ENCODE data around the gene ACADM. TPM values are rescaled to one million over a fixed set of nuclear protein-coding genes. Genes with fewer than 3 reads are reported as not detected.

ACADM gene
- total RNA-seq, 4 donors from 2014 or later: 22.9 to 51.1 (median 41.2) TPM

DNA sequence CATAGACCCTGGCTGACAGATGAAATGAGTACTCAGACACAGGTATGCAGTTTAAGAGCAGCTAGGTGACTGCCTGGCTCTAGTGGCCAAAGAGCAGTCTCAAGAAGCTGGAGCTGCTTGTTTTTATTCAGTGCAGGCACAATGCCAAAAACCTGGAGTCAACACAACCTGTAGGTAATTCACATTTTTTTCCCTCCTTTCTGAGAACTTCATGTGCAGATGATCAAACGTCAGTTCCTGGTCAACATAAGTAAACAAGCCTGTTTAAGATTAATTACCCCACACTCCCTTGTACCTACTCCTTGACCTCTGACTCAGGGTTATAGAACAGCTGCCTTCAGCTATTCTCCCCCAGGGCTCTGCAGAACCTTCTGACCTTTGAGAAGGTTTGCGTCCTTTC is 17.3 kb upstream of the ACADM start:
- no peaks in the 10 kb centered on the region for H3K27me3 ChIP-seq
- no peaks in the 10 kb centered on the region for H3K4me1 ChIP-seq
- H3K9me3 ChIP-seq: no peaks in the 10 kb centered on the region
- 17 to 24% methylated on average over 2 of the region's 2 CpGs for WGBS, 2 donors
- no peak overlapping the region for H3K27ac ChIP-seq
- TF ChIP-seq POLR2A (IDR thresholded peaks at IDR 0.05): no peak
- TF ChIP-seq, protein P1, sequence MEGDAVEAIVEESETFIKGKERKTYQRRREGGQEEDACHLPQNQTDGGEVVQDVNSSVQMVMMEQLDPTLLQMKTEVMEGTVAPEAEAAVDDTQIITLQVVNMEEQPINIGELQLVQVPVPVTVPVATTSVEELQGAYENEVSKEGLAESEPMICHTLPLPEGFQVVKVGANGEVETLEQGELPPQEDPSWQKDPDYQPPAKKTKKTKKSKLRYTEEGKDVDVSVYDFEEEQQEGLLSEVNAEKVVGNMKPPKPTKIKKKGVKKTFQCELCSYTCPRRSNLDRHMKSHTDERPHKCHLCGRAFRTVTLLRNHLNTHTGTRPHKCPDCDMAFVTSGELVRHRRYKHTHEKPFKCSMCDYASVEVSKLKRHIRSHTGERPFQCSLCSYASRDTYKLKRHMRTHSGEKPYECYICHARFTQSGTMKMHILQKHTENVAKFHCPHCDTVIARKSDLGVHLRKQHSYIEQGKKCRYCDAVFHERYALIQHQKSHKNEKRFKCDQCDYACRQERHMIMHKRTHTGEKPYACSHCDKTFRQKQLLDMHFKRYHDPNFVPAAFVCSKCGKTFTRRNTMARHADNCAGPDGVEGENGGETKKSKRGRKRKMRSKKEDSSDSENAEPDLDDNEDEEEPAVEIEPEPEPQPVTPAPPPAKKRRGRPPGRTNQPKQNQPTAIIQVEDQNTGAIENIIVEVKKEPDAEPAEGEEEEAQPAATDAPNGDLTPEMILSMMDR (IDR thresholded peaks at IDR 0.05): no peak
- no peak overlapping the region for H3K4me3 ChIP-seq
- DNase-seq (ENCODE audit: low spot score in 2 of 2): no peak
- H3K36me3 ChIP-seq: no peaks in the 10 kb centered on the region

- Histone ChIP-seq H3K36me3 (no peaks in the 10 kb centered on the region), H3K4me1 (no peaks in the 10 kb centered on the region), H3K27ac (no peak overlapping the region), H3K9me3 (no peaks in the 10 kb centered on the region), H3K4me3 (no peak overlapping the region), H3K27me3 (no peaks in the 10 kb centered on the region)
- DNase-seq (ENCODE audit: low spot score in 2 of 2): no peak
- WGBS, 2 donors: 70 to 75% methylated on average over 2 of the region's 2 CpGs
- TF ChIP-seq EP300 (IDR thresholded peaks at IDR 0.05) (no peak), POLR2A (IDR thresholded peaks at IDR 0.05) (no peak)
- TF ChIP-seq, protein P1 (IDR thresholded peaks at IDR 0.05): no peak
Measured at GRCh38 chr1:75708910-75709309, 15.6 kb upstream of the ACADM start.

DNA sequence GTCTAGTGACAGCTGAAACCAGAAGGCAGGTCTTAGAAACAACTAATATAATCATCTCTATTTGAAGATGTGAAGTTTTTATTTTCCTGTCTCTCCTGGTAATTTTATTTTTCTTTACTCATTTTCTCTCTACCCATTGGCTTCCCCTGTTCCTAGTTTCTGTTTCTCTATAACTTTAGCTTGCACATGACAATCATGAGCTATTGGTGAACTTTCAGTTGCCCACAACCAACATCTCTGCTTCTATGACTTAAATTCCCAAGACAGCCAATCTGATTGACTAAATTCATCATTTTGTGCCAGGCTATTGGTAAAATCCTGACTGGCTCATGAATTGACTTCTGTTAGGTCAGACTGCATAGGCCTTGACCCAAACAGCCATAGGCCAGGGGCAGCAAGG is 13.7 kb upstream of the ACADM start:
- Histone ChIP-seq H3K27ac (no peak overlapping the region), H3K27me3 (no peaks in the 10 kb centered on the region), H3K9me3 (no peaks in the 10 kb centered on the region), H3K36me3 (no peaks in the 10 kb centered on the region), H3K4me3 (no peak overlapping the region), H3K4me1 (no peaks in the 10 kb centered on the region)
- TF ChIP-seq POLR2A (IDR thresholded peaks at IDR 0.05) (no peak), EP300 (IDR thresholded peaks at IDR 0.05) (no peak)
- DNase-seq (ENCODE audit: low spot score in 2 of 2): no peak

DNA sequence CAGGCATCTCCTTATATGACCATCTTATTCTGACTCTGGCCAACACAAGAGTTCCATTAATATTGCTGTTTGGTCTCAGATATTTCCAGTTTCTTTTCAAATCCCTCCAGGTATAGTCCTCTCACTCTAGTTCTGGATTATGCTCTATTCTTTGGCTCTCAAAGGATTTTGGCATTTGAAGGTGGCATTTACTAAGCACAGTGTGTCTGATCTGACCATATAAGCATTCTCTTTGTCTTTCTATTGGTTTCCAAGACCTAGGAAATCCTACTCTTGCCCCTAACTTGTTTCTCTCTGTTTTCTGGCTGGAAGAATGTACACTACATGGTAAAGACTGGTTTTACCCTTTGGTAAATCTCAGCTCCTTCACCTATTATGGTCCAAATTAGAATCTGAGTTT is 12.7 kb upstream of the ACADM start:
- H3K27ac ChIP-seq: no peak overlapping the region
- TF ChIP-seq, protein P1 (IDR thresholded peaks at IDR 0.05): no peak
- TF ChIP-seq EP300 (IDR thresholded peaks at IDR 0.05): no peak
- no peak for TF ChIP-seq POLR2A (IDR thresholded peaks at IDR 0.05)
- no peaks in the 10 kb centered on the region for H3K9me3 ChIP-seq
- H3K4me1 ChIP-seq: no peaks in the 10 kb centered on the region
- no peak overlapping the region for H3K4me3 ChIP-seq
- H3K27me3 ChIP-seq: no peaks in the 10 kb centered on the region
- no peak for DNase-seq (ENCODE audit: low spot score in 2 of 2)
- no peaks in the 10 kb centered on the region for H3K36me3 ChIP-seq

DNA sequence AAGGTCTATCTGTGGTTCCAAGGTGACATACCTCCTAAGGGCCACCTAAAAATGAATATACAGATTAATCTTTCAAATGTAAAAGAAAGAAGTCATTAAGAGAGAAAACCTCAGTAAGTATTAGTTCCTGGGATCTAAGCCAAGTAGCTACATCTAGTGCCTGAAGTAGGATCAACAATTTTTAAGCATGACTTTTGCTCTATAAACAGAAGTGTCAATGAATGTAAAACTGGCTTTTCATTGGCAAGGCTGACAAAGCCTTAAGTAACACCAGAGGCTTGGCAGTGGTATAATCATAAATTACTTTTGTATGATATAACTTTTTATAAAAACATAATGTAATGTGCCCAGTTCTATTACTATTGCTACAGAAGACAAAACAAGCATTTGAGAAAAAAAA is 12.2 kb upstream of the ACADM start:
- DNase-seq (ENCODE audit: low spot score in 2 of 2): no peak
- H3K4me1 ChIP-seq: no peaks in the 10 kb centered on the region
- H3K27ac ChIP-seq: no peak overlapping the region
- H3K27me3 ChIP-seq: no peaks in the 10 kb centered on the region
- no peak overlapping the region for H3K4me3 ChIP-seq
- H3K36me3 ChIP-seq: no peaks in the 10 kb centered on the region
- H3K9me3 ChIP-seq: no peaks in the 10 kb centered on the region
- TF ChIP-seq EP300 (IDR thresholded peaks at IDR 0.05): no peak

DNA sequence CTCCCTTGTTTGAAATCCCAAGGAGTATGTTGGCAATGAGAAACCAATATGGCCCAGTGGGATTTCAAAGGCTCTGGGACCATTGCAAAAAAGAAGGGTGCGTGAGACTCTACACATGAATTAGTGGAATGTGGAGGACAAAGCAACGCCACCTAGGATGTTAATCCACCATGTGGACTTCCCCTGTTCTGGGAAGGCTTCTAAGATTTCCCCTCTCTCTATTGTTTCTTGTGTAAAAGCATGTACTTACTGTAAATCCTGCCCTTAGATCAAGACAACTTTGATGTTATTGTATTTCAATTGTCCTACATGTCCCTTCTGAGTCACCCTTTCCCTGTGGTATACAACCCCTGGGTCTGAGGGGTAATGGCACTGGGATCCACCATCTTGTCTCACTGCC is 4.7 kb upstream of the ACADM start:
- Histone ChIP-seq H3K4me3 (no peak overlapping the region), H3K9me3 (no peaks in the 10 kb centered on the region), H3K27ac (no peak overlapping the region), H3K4me1 (peaks cover 0 to 6% (median 2%) of the 10 kb centered on the region in 4 donors), H3K36me3 (no peaks in the 10 kb centered on the region), H3K27me3 (no peaks in the 10 kb centered on the region)
- WGBS, 2 donors: 83 to 95% methylated on average over 2 of the region's 2 CpGs
- no peak for TF ChIP-seq POLR2A (IDR thresholded peaks at IDR 0.05)
- no peak for TF ChIP-seq EP300 (IDR thresholded peaks at IDR 0.05)
- TF ChIP-seq, protein P1 (IDR thresholded peaks at IDR 0.05): no peak
- no peak for DNase-seq (ENCODE audit: low spot score in 2 of 2)
